ENCODE data around the gene RBM44. TPM values are rescaled to one million over a fixed set of nuclear protein-coding genes. Genes with fewer than 3 reads are reported as not detected.
"Not testable (repeated sequence)": the region's sequence is repeated elsewhere in the genome, so short reads cannot be mapped to it uniquely, and the experiment has no call there.

The RBM44 gene
- total and polyA plus RNA-seq, 3 donors from 2014 or later: 15.0 to 23.4 (median 21.1) TPM

GRCh38 chr2:237830522-237830921, 31.9 kb downstream of the RBM44 start:
- DNase-seq: no peak
- H3K36me3 ChIP-seq (ENCODE audit: low read depth, missing control alignments): no peaks in the 10 kb centered on the region
- 79 to 84% methylated on average over 2 of the region's 2 CpGs for WGBS, 2 donors
- intact Hi-C loops (cut with DNase I; ENCODE audit: low total_unique reads): no loop called here
- TF ChIP-seq CTCF (IDR thresholded peaks at IDR 0.05) (no peak), POLR2A (IDR thresholded peaks at IDR 0.05) (no peak)
- no peak overlapping the region for H3K27ac ChIP-seq
- no peaks in the 10 kb centered on the region for H3K4me1 ChIP-seq
- no peak overlapping the region for H3K4me3 ChIP-seq
- no peaks in the 10 kb centered on the region for H3K9me3 ChIP-seq
- no peaks in the 10 kb centered on the region for H3K27me3 ChIP-seq

GRCh38 chr2:237833546-237833945, 35.0 kb downstream of the RBM44 start:
- Histone ChIP-seq H3K9me3 (no peaks in the 10 kb centered on the region), H3K4me1 (no peaks in the 10 kb centered on the region), H3K27me3 (no peaks in the 10 kb centered on the region), H3K27ac (no peak overlapping the region), H3K36me3 (ENCODE audit: low read depth, missing control alignments) (no peaks in the 10 kb centered on the region), H3K4me3 (no peak overlapping the region)
- intact Hi-C loops (cut with DNase I; ENCODE audit: low total_unique reads): no loop called here
- no peak for TF ChIP-seq CTCF (IDR thresholded peaks at IDR 0.05)
- no peak for TF ChIP-seq POLR2A (IDR thresholded peaks at IDR 0.05)
- WGBS, 2 donors: 95 to 97% methylated on average over 1 of the region's 1 CpG
- no peak for DNase-seq

GRCh38 chr2:237835372-237835771, 36.8 kb downstream of the RBM44 start:
- whole genome bisulfite sequencing, 2 donors: 79 to 87% methylated on average over 3 of the region's 3 CpGs

GRCh38 chr2:237841051-237841450, 42.5 kb downstream of the RBM44 start:
- no peaks in the 10 kb centered on the region for H3K9me3 ChIP-seq
- 81 to 84% methylated on average over 4 of the region's 4 CpGs for WGBS, 2 donors
- no peaks in the 10 kb centered on the region for H3K4me1 ChIP-seq
- no peak for DNase-seq
- H3K27me3 ChIP-seq: no peaks in the 10 kb centered on the region
- H3K27ac ChIP-seq: no peak overlapping the region
- H3K4me3 ChIP-seq: no peak overlapping the region
- H3K36me3 ChIP-seq (ENCODE audit: low read depth, missing control alignments): no peaks in the 10 kb centered on the region
- intact Hi-C loops (cut with DNase I; ENCODE audit: low total_unique reads): no loop called here
- no peak for TF ChIP-seq POLR2A (IDR thresholded peaks at IDR 0.05)
- no peak for TF ChIP-seq CTCF (IDR thresholded peaks at IDR 0.05)

More at GRCh38 chr2:237835372-237835771, 36.8 kb downstream of the RBM44 start:
- DNase-seq: no peak
- H3K27me3 ChIP-seq: no peaks in the 10 kb centered on the region
- H3K36me3 ChIP-seq (ENCODE audit: low read depth, missing control alignments): no peaks in the 10 kb centered on the region
- intact Hi-C loops (cut with DNase I; ENCODE audit: low total_unique reads): no loop called here
- H3K4me3 ChIP-seq: no peak overlapping the region
- TF ChIP-seq POLR2A (IDR thresholded peaks at IDR 0.05) (no peak), CTCF (IDR thresholded peaks at IDR 0.05) (no peak)
- H3K4me1 ChIP-seq: no peaks in the 10 kb centered on the region
- H3K9me3 ChIP-seq: no peaks in the 10 kb centered on the region
- no peak overlapping the region for H3K27ac ChIP-seq

- H3K4me3 ChIP-seq; H3K27ac ChIP-seq; DNase-seq; H3K9me3 ChIP-seq; H3K27me3 ChIP-seq; H3K4me1 ChIP-seq; intact Hi-C loops (cut with DNase I; ENCODE audit: low total_unique reads); H3K36me3 ChIP-seq (ENCODE audit: low read depth, missing control alignments): not testable (repeated sequence)
- WGBS, 2 donors: 94 to 98% methylated on average over 12 of the region's 12 CpGs
These were observed 50.4 kb downstream of the RBM44 start for GRCh38 chr2:237848940-237849339.

Measured in testis (tissue), 3 donors.